ENCODE results near the gene PLXNB2. TPM values are rescaled to one million over a fixed set of nuclear protein-coding genes. Genes with fewer than 3 reads are reported as not detected.
"Not testable (repeated sequence)": the region's sequence is repeated elsewhere in the genome, so short reads cannot be mapped to it uniquely, and the experiment has no call there.

Gene PLXNB2
- total RNA-seq, 1 experiment from 2014 or later, result 260 TPM

- H3K4me3 ChIP-seq, result no peak overlapping the region
- H3K4me1 ChIP-seq (replicated peaks; ENCODE audit: insufficient read depth), result 0 out of 2 replicates have a peak, but pooled peaks cover 4% of the 10 kb centered on the region
- H3K27me3 ChIP-seq (ENCODE audit: insufficient read depth, low read depth), result no peaks in the 10 kb centered on the region
- ChIA-PET POLR2A (ENCODE audit: unreplicated experiment) (no interaction called here), CTCF (no interaction called here)
- no peak overlapping the region for H3K27ac ChIP-seq
- TF ChIP-seq, protein P1, sequence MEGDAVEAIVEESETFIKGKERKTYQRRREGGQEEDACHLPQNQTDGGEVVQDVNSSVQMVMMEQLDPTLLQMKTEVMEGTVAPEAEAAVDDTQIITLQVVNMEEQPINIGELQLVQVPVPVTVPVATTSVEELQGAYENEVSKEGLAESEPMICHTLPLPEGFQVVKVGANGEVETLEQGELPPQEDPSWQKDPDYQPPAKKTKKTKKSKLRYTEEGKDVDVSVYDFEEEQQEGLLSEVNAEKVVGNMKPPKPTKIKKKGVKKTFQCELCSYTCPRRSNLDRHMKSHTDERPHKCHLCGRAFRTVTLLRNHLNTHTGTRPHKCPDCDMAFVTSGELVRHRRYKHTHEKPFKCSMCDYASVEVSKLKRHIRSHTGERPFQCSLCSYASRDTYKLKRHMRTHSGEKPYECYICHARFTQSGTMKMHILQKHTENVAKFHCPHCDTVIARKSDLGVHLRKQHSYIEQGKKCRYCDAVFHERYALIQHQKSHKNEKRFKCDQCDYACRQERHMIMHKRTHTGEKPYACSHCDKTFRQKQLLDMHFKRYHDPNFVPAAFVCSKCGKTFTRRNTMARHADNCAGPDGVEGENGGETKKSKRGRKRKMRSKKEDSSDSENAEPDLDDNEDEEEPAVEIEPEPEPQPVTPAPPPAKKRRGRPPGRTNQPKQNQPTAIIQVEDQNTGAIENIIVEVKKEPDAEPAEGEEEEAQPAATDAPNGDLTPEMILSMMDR (conservative IDR thresholded peaks at IDR 0.05), result no peak
- no peak for TF ChIP-seq EZH2 (IDR thresholded peaks at IDR 0.05; ENCODE audit: low read depth)
- H3K4me2 ChIP-seq, result no peak overlapping the region
- peaks cover 59% of the 10 kb centered on the region for H3F3A ChIP-seq (ENCODE audit: insufficient read depth, low read depth)
- no peaks in the 10 kb centered on the region for H3K79me2 ChIP-seq (ENCODE audit: low read depth)
- no peaks in the 10 kb centered on the region for H4K20me1 ChIP-seq (ENCODE audit: insufficient read depth)
- H3K9me2 ChIP-seq (ENCODE audit: insufficient read depth), result no peaks in the 10 kb centered on the region
- DNase-seq, result no peak
- H2AFZ ChIP-seq, result no peak overlapping the region
- intact Hi-C loops (cut with micrococcal nuclease; ENCODE audit: unreplicated experiment), result no loop called here
- no TSS peak for BruUV-seq (replicated peaks)
- no peaks in the 10 kb centered on the region for H3K36me3 ChIP-seq (ENCODE audit: low read depth)
- no peaks in the 10 kb centered on the region for H3K9me3 ChIP-seq (ENCODE audit: insufficient read depth, low read depth)
These were observed 30.0 kb upstream of the PLXNB2 start for GRCh38 chr22:50337262-50338041.

GRCh38 chr22:50334433-50334832, 27.0 kb upstream of the PLXNB2 start:
- H3K27me3 ChIP-seq (ENCODE audit: insufficient read depth, low read depth); BruUV-seq (replicated peaks); DNase-seq; H3K9me2 ChIP-seq (ENCODE audit: insufficient read depth); H3K79me2 ChIP-seq (ENCODE audit: low read depth); H3K9me3 ChIP-seq (ENCODE audit: insufficient read depth, low read depth); H3K27ac ChIP-seq; H4K20me1 ChIP-seq (ENCODE audit: insufficient read depth); intact Hi-C loops (cut with micrococcal nuclease; ENCODE audit: unreplicated experiment); H3K36me3 ChIP-seq (ENCODE audit: low read depth); POLR2A ChIA-PET (ENCODE audit: unreplicated experiment); H3K4me3 ChIP-seq; H3K4me2 ChIP-seq; H2AFZ ChIP-seq; CTCF ChIA-PET: not testable (repeated sequence)
- Histone ChIP-seq H3F3A (ENCODE audit: insufficient read depth, low read depth) (peaks cover 54% of the 10 kb centered on the region), H3K4me1 (replicated peaks; ENCODE audit: insufficient read depth) (peaks cover 11% of the 10 kb centered on the region)

DNA sequence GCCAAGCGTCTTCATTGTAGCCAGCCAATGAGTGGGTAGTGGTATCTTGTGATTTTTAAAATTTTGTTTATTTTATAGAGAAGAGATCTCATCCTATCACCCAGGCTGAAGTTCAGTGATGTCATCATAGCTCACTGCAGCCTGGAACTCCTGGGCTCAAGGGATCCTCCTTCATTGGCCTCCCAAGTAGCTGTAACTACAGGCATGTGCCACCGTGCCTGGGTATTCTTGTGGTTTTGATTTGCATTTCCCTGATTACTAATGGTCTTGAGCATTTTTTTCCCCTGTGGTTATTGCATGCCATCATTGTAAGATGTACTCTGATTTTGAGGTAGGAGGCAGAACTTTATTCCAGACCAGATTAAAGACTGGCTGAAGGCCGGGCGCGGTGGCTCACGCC, 21.8 kb upstream of the PLXNB2 start:
- TF ChIP-seq EZH2 (IDR thresholded peaks at IDR 0.05; ENCODE audit: low read depth), result no peak
- TF ChIP-seq, protein P1 (conservative IDR thresholded peaks at IDR 0.05), result no peak
- POLR2A ChIA-PET (ENCODE audit: unreplicated experiment), result interaction anchor here (0.6 kb wide), 1 partner anchor 58 kb away, joined by 3 read pairs; no protein-coding TSS in a partner anchor

More for the DNA sequence above, 21.8 kb upstream of the PLXNB2 start:
- Histone ChIP-seq H3K4me1 (replicated peaks; ENCODE audit: insufficient read depth) (peaks cover 29% of the 10 kb centered on the region), H3K27me3 (ENCODE audit: insufficient read depth, low read depth) (no peaks in the 10 kb centered on the region), H2AFZ (no peak overlapping the region), H3K4me2 (no peak overlapping the region), H3K9me2 (ENCODE audit: insufficient read depth) (no peaks in the 10 kb centered on the region), H3K36me3 (ENCODE audit: low read depth) (no peaks in the 10 kb centered on the region), H3K4me3 (no peak overlapping the region), H3K9me3 (ENCODE audit: insufficient read depth, low read depth) (no peaks in the 10 kb centered on the region), H3F3A (ENCODE audit: insufficient read depth, low read depth) (peaks cover 33% of the 10 kb centered on the region; the same call in 1 of the 2 replicates), H3K79me2 (ENCODE audit: low read depth) (peaks cover 11% of the 10 kb centered on the region), H4K20me1 (ENCODE audit: insufficient read depth) (no peaks in the 10 kb centered on the region), H3K27ac (no peak overlapping the region)
- no TSS peak for BruUV-seq (replicated peaks)
- CTCF ChIA-PET, result no interaction called here
- DNase-seq, result peak in 1 of 2 experiments; percentile 54
- intact Hi-C loops (cut with micrococcal nuclease; ENCODE audit: unreplicated experiment), result no loop called here
